ENCODE results near the gene CRAMP1. TPM values are rescaled to one million over a fixed set of nuclear protein-coding genes. Genes with fewer than 3 reads are reported as not detected.

The CRAMP1 gene
- total and polyA plus RNA-seq, 2 donors from 2014 or later, result 2.9 to 20.0 TPM

DNA sequence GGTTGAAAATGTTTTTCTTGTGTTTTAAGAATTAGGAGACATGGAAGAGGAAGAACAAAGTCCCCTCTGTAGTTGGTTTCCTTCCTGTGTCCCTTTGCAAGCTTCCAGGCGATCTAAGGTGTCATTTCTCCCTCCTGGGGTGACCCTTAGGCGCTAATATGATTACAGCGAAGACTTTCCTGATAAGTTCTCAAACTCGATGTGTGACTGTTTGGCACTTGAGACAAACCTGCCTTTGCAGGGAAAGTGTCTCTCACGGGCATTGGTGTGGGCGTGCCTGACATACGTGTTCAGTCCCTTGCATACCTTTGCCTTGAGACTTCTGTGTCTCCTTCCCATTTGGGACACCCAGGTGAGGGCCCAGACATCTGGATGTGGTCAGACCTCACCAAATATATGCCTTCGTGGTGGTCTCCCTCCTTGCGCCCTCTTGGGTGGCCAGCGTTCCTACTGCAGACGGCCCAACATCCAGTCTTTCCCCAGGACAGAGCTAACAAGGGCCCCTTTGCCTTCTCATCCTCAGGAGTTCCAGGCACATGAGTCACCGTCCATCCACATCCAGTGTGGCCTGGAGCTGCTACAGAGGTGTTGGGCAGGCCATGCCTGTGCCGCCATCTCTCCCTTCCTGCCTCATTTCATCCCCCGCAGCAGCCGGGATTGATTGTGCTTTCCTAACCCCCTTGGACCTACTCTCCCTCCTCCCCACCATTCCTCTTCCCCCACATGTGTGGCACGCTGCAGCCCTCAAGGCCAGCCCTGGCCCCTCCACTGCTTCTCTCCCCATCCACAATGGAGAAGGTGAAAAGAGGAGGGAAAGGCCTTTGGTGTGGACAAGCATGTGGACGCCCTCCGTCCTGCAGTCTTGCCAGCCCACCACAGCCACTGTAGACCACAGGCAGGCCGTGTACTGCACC is 62.8 kb downstream of the CRAMP1 start:
- TF ChIP-seq, protein P1, sequence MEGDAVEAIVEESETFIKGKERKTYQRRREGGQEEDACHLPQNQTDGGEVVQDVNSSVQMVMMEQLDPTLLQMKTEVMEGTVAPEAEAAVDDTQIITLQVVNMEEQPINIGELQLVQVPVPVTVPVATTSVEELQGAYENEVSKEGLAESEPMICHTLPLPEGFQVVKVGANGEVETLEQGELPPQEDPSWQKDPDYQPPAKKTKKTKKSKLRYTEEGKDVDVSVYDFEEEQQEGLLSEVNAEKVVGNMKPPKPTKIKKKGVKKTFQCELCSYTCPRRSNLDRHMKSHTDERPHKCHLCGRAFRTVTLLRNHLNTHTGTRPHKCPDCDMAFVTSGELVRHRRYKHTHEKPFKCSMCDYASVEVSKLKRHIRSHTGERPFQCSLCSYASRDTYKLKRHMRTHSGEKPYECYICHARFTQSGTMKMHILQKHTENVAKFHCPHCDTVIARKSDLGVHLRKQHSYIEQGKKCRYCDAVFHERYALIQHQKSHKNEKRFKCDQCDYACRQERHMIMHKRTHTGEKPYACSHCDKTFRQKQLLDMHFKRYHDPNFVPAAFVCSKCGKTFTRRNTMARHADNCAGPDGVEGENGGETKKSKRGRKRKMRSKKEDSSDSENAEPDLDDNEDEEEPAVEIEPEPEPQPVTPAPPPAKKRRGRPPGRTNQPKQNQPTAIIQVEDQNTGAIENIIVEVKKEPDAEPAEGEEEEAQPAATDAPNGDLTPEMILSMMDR (IDR thresholded peaks at IDR 0.05; ENCODE audit: borderline replicate concordance, extremely low read depth, insufficient read depth), result no peak
- Histone ChIP-seq H3K27me3 (ENCODE audit: control insufficient read depth, insufficient read depth, low read length) (no peaks in the 10 kb centered on the region), H3K4me3 (ENCODE audit: low read length in 3 of 3) (no peak overlapping the region), H3K36me3 (ENCODE audit: control insufficient read depth in 2 of 3, insufficient read depth in 3 of 3, low read length in 3 of 3) (peaks cover 5 to 39% (median 35%) of the 10 kb centered on the region in 3 donors), H3K9me3 (ENCODE audit: control insufficient read depth in 2 of 3, insufficient read depth in 1 of 3, low read length in 3 of 3) (no peaks in the 10 kb centered on the region), H3K4me1 (ENCODE audit: control insufficient read depth in 2 of 3, insufficient read depth in 2 of 3, low read depth in 1 of 3, low read length in 3 of 3) (peaks cover 0 to 4% (median 0%) of the 10 kb centered on the region in 3 donors), H3K27ac (ENCODE audit: low read depth in 2 of 2, low read length in 2 of 2) (no peak overlapping the region), H3K9ac (ENCODE audit: low read length in 3 of 3) (no peak overlapping the region)
- DNase-seq, result no peak
- no peak for FAIRE-seq
- intact Hi-C loops (cut with DNase I), result no loop called here

GRCh38 chr16:1676661-1677060 is 64.5 kb downstream of the CRAMP1 start:
- no peak overlapping the region for H3K9ac ChIP-seq (ENCODE audit: low read length in 3 of 3)
- no peaks in the 10 kb centered on the region for H3K27me3 ChIP-seq (ENCODE audit: control insufficient read depth, insufficient read depth, low read length)
- FAIRE-seq (no peak), DNase-seq (no peak)
- no peak overlapping the region for H3K27ac ChIP-seq (ENCODE audit: low read depth in 2 of 2, low read length in 2 of 2)
- TF ChIP-seq, protein P1 (IDR thresholded peaks at IDR 0.05; ENCODE audit: borderline replicate concordance, extremely low read depth, insufficient read depth), result no peak
- intact Hi-C loops (cut with DNase I), result no loop called here
- peaks cover 5 to 27% (median 23%) of the 10 kb centered on the region in 3 donors for H3K36me3 ChIP-seq (ENCODE audit: control insufficient read depth in 2 of 3, insufficient read depth in 3 of 3, low read length in 3 of 3)
- no peaks in the 10 kb centered on the region for H3K9me3 ChIP-seq (ENCODE audit: control insufficient read depth in 2 of 3, insufficient read depth in 1 of 3, low read length in 3 of 3)
- H3K4me1 ChIP-seq (ENCODE audit: control insufficient read depth in 2 of 3, insufficient read depth in 2 of 3, low read depth in 1 of 3, low read length in 3 of 3), result peaks cover 0 to 4% (median 0%) of the 10 kb centered on the region in 3 donors
- no peak overlapping the region for H3K4me3 ChIP-seq (ENCODE audit: low read length in 3 of 3)

DNA sequence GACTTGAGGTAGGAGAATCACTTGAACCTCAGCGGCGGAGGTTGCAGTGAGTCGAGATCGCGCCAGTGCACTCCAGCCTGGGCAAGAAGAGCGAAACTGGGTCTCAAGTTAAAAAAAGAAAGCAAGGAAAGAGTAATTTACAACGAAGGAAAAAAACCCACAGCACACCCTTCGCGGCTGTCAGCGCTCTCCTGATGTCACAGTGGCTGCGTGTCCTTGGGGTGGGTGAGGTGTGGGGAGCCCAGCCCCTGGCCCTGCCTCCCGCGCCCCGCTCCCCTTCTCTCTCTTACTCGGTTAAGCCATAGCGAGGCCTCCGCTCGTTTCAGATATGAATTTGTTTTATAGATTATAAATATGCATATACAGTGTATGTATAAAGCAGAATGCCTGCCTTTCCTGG is 65.2 kb downstream of the CRAMP1 start:
- Histone ChIP-seq H3K4me3 (ENCODE audit: low read length in 3 of 3) (no peak overlapping the region), H3K9ac (ENCODE audit: low read length in 3 of 3) (no peak overlapping the region), H3K4me1 (ENCODE audit: control insufficient read depth in 2 of 3, insufficient read depth in 2 of 3, low read depth in 1 of 3, low read length in 3 of 3) (peaks cover 0 to 4% (median 0%) of the 10 kb centered on the region in 3 donors), H3K36me3 (ENCODE audit: control insufficient read depth in 2 of 3, insufficient read depth in 3 of 3, low read length in 3 of 3) (peaks cover 5 to 25% (median 18%) of the 10 kb centered on the region in 3 donors), H3K9me3 (ENCODE audit: control insufficient read depth in 2 of 3, insufficient read depth in 1 of 3, low read length in 3 of 3) (no peaks in the 10 kb centered on the region), H3K27me3 (ENCODE audit: control insufficient read depth, insufficient read depth, low read length) (no peaks in the 10 kb centered on the region), H3K27ac (ENCODE audit: low read depth in 2 of 2, low read length in 2 of 2) (no peak overlapping the region)
- intact Hi-C loops (cut with DNase I), result no loop called here
- FAIRE-seq, result no peak
- DNase-seq, result no peak
- TF ChIP-seq, protein P1 (IDR thresholded peaks at IDR 0.05; ENCODE audit: borderline replicate concordance, extremely low read depth, insufficient read depth), result no peak

All from kidney (tissue), 14 donors.